ENCODE results near the gene GATA3. TPM values are rescaled to one million over a fixed set of nuclear protein-coding genes. Genes with fewer than 3 reads are reported as not detected.

Gene GATA3
- total RNA-seq, 1 donor from 2014 or later = not detected

GRCh38 chr10:8041284-8041991 lies 13.1 kb upstream of the GATA3 start:
- H3K36me3 ChIP-seq = no peaks in the 10 kb centered on the region
- no peak overlapping the region for H3K27ac ChIP-seq
- no peak for TF ChIP-seq CTCF (IDR thresholded peaks at IDR 0.05)
- no peak overlapping the region for H3K4me3 ChIP-seq
- H3K9me3 ChIP-seq = no peaks in the 10 kb centered on the region
- H3K27me3 ChIP-seq = peaks cover 12% of the 10 kb centered on the region
- no peak for DNase-seq (ENCODE audit: low spot score in 2 of 2)
- peaks cover 0 to 11% of the 10 kb centered on the region in 2 donors for H3K4me1 ChIP-seq
- intact Hi-C loops (cut with DNase I) = no loop called here

- peaks cover 0 to 11% of the 10 kb centered on the region in 2 donors for H3K4me1 ChIP-seq
- H3K36me3 ChIP-seq = no peaks in the 10 kb centered on the region
- H3K9me3 ChIP-seq = no peaks in the 10 kb centered on the region
- TF ChIP-seq CTCF (IDR thresholded peaks at IDR 0.05) = no peak
- DNase-seq (ENCODE audit: low spot score in 2 of 2) = no peak
- H3K27ac ChIP-seq = no peak overlapping the region
- H3K27me3 ChIP-seq = peaks cover 15% of the 10 kb centered on the region
- intact Hi-C loops (cut with DNase I) = no loop called here
- H3K4me3 ChIP-seq = no peak overlapping the region
These were observed 12.3 kb upstream of the GATA3 start for GRCh38 chr10:8041992-8042720.

DNA sequence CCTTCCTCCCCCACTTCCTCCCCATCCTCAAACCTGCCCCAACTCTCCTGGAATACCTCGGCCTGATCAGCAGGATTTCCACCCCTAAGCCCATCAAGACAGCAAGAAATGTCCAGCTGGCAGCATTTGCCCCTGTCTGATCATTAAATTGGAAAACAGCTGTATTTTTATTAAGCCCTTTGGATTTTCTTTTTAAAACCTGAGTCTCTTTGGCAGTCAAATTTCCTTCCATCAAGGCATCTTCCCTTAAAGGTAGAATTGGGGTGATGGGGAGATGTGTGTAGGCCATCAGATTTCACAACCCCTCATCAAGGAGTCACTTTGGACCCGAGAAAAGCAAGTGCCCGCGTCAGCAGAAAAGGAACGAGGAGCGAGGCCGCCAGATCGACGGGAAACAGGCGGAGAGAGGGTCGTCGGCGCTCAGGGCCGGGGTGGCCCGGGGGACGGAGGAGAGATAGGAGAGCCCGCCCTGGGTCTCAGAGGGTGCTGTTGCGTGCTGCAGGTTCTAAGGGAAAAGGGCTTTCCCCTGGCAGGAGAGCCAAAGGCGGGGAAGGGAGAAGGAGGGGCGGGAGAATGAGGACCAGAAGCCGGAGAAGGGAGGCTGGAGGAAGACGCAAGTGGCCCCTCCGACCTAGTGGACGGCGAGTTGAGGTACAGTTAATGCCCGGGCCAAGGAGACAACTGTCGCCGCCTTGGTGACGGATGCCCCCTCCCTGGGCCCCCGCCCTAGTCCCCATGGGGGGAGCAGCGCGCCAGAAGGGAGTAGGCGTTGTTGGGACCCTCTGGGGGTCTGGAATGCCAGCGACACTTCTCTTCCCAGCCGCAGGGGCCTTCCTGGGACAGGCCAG lies 11.5 kb upstream of the GATA3 start:
- TF ChIP-seq CTCF (IDR thresholded peaks at IDR 0.05) = no peak
- DNase-seq (ENCODE audit: low spot score in 2 of 2) = no peak

GRCh38 chr10:8043569-8044306 lies 10.8 kb upstream of the GATA3 start:
- no peak for DNase-seq (ENCODE audit: low spot score in 2 of 2)

More for the DNA sequence above, 11.5 kb upstream of the GATA3 start:
- H3K27ac ChIP-seq = no peak overlapping the region
- intact Hi-C loops (cut with DNase I) = no loop called here
- no peak overlapping the region for H3K4me3 ChIP-seq
- H3K4me1 ChIP-seq = peaks cover 0 to 11% of the 10 kb centered on the region in 2 donors
- H3K27me3 ChIP-seq = peaks cover 22% of the 10 kb centered on the region
- H3K9me3 ChIP-seq = no peaks in the 10 kb centered on the region
- H3K36me3 ChIP-seq = no peaks in the 10 kb centered on the region

More at GRCh38 chr10:8043569-8044306, 10.8 kb upstream of the GATA3 start:
- H3K36me3 ChIP-seq = no peaks in the 10 kb centered on the region
- H3K4me1 ChIP-seq = peaks cover 0 to 11% of the 10 kb centered on the region in 2 donors
- peaks cover 28% of the 10 kb centered on the region for H3K27me3 ChIP-seq
- H3K4me3 ChIP-seq = peak overlapping the region in 1 of 2 donors; percentile 1
- no peak for TF ChIP-seq CTCF (IDR thresholded peaks at IDR 0.05)
- no peak overlapping the region for H3K27ac ChIP-seq
- H3K9me3 ChIP-seq = no peaks in the 10 kb centered on the region
- intact Hi-C loops (cut with DNase I) = no loop called here

All from ascending aorta (tissue), 2 donors.